Kidney epithelial cell (primary cell): ENCODE results near the gene HOXB1. TPM values are rescaled to one million over a fixed set of nuclear protein-coding genes. Genes with fewer than 3 reads are reported as not detected.

ENCODE experiments used
- DNase-seq: peaks from one replicate; pipeline ENCODE4 v3.0.0-alpha.2; 2010; ENCODE audit warnings: low read depth
- H3K27me3 ChIP-seq: 2 replicates; pipeline ENCODE4 v1.6.0; 2011; ENCODE audit warnings: low read length; ENCODE audit not compliant: control insufficient read depth, insufficient read depth
- H3K36me3 ChIP-seq: 2 replicates; pipeline ENCODE4 v1.5.1; 2011; ENCODE audit warnings: low read length; ENCODE audit not compliant: control insufficient read depth, insufficient read depth
- H3K4me3 ChIP-seq: 2 replicates; pipeline ENCODE4 v1.5.1; 2011; ENCODE audit warnings: low read depth, mild to moderate bottlenecking, control low read depth, low read length
- CTCF ChIP-seq: IDR thresholded peaks from 2 replicates; pipeline ENCODE4 v1.5.1; 2011; ENCODE audit warnings: mild to moderate bottlenecking, moderate library complexity, low read length, control low read depth, inconsistent platforms; ENCODE audit not compliant: insufficient read depth, poor library complexity, severe bottlenecking
- total RNA-seq: library from RNA; depleted of rRNA; stranded (reverse); fragments of >200 nt; gene quantifications from 2 replicates; pipeline ENCODE4 v1.2.3, GENCODE V29; 2015

The HOXB1 gene
- total RNA-seq, 1 donor from 2014 or later = not detected

- no peak for TF ChIP-seq CTCF
- DNase-seq = no peak
- no peaks in the 10 kb centered on the region for H3K27me3 ChIP-seq
- peaks cover 3% of the 10 kb centered on the region for H3K36me3 ChIP-seq
- peak overlapping the region; percentile 40 for H3K4me3 ChIP-seq
Measured at GRCh38 chr17:48565022-48565554, 34.3 kb upstream of the HOXB1 start.

- no peaks in the 10 kb centered on the region for H3K27me3 ChIP-seq
- peaks cover 3% of the 10 kb centered on the region for H3K36me3 ChIP-seq
- peak overlapping the region; percentile 40 for H3K4me3 ChIP-seq
- no peak for DNase-seq
- no peak for TF ChIP-seq CTCF
Measured at GRCh38 chr17:48564188-48565021, 33.6 kb upstream of the HOXB1 start.

- DNase-seq = no peak
- no peaks in the 10 kb centered on the region for H3K27me3 ChIP-seq
- peak overlapping the region; percentile 40 for H3K4me3 ChIP-seq
- TF ChIP-seq CTCF = no peak
- peaks cover 3% of the 10 kb centered on the region for H3K36me3 ChIP-seq
Measured at GRCh38 chr17:48563867-48564187, 33.0 kb upstream of the HOXB1 start.

GRCh38 chr17:48563385-48563838 lies 32.6 kb upstream of the HOXB1 start:
- Histone ChIP-seq H3K36me3 (peaks cover 3% of the 10 kb centered on the region), H3K4me3 (peak overlapping the region; percentile 40), H3K27me3 (no peaks in the 10 kb centered on the region)
- no peak for DNase-seq
- TF ChIP-seq CTCF = no peak

GRCh38 chr17:48562934-48563333 lies 32.1 kb upstream of the HOXB1 start:
- no peak for TF ChIP-seq CTCF
- DNase-seq = no peak
- H3K36me3 ChIP-seq = peaks cover 3% of the 10 kb centered on the region
- H3K4me3 ChIP-seq = peak overlapping the region; percentile 40
- no peaks in the 10 kb centered on the region for H3K27me3 ChIP-seq
